Endodermal cell (in vitro differentiated cells): ENCODE data around the gene WASHC4. TPM values are rescaled to one million over a fixed set of nuclear protein-coding genes. Genes with fewer than 3 reads are reported as not detected.

ENCODE experiments used
- DNase-seq: peaks from one replicate; pipeline ENCODE4 v3.0.0-alpha.2; 2017
- H3K27ac ChIP-seq: 2 replicates; pipeline ENCODE4 v1.5.1; 2013; ENCODE audit warnings: mild to moderate bottlenecking, low read depth, low read length, moderate library complexity
- H3K27me3 ChIP-seq: 2 replicates; pipeline ENCODE4 v1.6.1; 2013; ENCODE audit warnings: mild to moderate bottlenecking, low read length, moderate library complexity; ENCODE audit not compliant: insufficient read depth, control insufficient read depth, poor library complexity, severe bottlenecking
- H3K36me3 ChIP-seq: 2 replicates; pipeline ENCODE4 v1.7.0; 2013; ENCODE audit warnings: mild to moderate bottlenecking, low read length, moderate library complexity; ENCODE audit not compliant: control insufficient read depth, insufficient read depth
- H3K4me1 ChIP-seq: one replicate; pipeline ENCODE4 v1.7.0; 2013; ENCODE audit warnings: low read length; ENCODE audit not compliant: control insufficient read depth, insufficient read depth
- H3K4me3 ChIP-seq: 2 replicates; pipeline ENCODE4 v1.5.1; 2013; ENCODE audit warnings: mild to moderate bottlenecking, low read length, moderate library complexity
- H3K9ac ChIP-seq: 2 replicates; pipeline ENCODE4 v1.6.1; 2013; ENCODE audit warnings: mild to moderate bottlenecking, low read length, moderate library complexity; ENCODE audit not compliant: poor library complexity, severe bottlenecking; ENCODE audit errors: extremely low read depth
- H3K9me3 ChIP-seq: 2 replicates; pipeline ENCODE4 v1.6.1; 2013; ENCODE audit warnings: mild to moderate bottlenecking, low read length, moderate library complexity; ENCODE audit not compliant: control insufficient read depth
- H3K27ac Mint-ChIP-seq: 2 replicates; pipeline ENCODE4 v1.8.0; 2020; ENCODE audit warnings: mixed read lengths
- H3K27me3 Mint-ChIP-seq: 2 replicates; pipeline ENCODE4 v1.8.0; 2021; ENCODE audit warnings: mild to moderate bottlenecking, mixed read lengths; ENCODE audit not compliant: insufficient read depth
- H3K36me3 Mint-ChIP-seq: 2 replicates; pipeline ENCODE4 v1.8.0; 2020; ENCODE audit warnings: low read depth, mixed read lengths
- H3K4me1 Mint-ChIP-seq: 2 replicates; pipeline ENCODE4 v1.8.0; 2020; ENCODE audit warnings: mixed read lengths
- H3K4me3 Mint-ChIP-seq: 2 replicates; pipeline ENCODE4 v1.8.0; 2020; ENCODE audit warnings: mild to moderate bottlenecking, moderate library complexity, mixed read lengths
- H3K9me3 Mint-ChIP-seq: 2 replicates; pipeline ENCODE4 v1.8.0; 2020; ENCODE audit warnings: mild to moderate bottlenecking, mixed read lengths
- WGBS, 2 experiments: methylation state at CpG; one replicate each; pipeline versions ENCODE4 v1.1.5 to v1.1.7; 2013; ENCODE audit warnings: missing lambda C conversion rate in 2 of 2, mixed read lengths in 1 of 2; ENCODE audit not compliant: insufficient coverage in 1 of 2, insufficient read length in 1 of 2; 5-methylcytosine and 5-hydroxymethylcytosine counted together
- total RNA-seq, 2 donors: library from RNA; stranded (reverse); fragmentation: NEBNext Ultra II Directional in 1 of 2; extraction: Animal tissue kit (Norgen Biotek cat#: 25700) in 1 of 2; gene quantifications; 2 replicates in 1 of 2; 3 replicates in 1 of 2; pipeline ENCODE4 v1.2.1, GENCODE V29; 2021
- TF ChIP-seq, protein P1 (sequence below): fragments of 200-600 bp; sonication (generic); conservative IDR thresholded peaks from 2 replicates; pipeline ENCODE4 v1.5.0; 2021; ENCODE audit warnings: antibody characterized with exemption, mild to moderate bottlenecking

Gene WASHC4
- total RNA-seq, 2 donors from 2014 or later: 39.7 to 40.6 TPM

DNA sequence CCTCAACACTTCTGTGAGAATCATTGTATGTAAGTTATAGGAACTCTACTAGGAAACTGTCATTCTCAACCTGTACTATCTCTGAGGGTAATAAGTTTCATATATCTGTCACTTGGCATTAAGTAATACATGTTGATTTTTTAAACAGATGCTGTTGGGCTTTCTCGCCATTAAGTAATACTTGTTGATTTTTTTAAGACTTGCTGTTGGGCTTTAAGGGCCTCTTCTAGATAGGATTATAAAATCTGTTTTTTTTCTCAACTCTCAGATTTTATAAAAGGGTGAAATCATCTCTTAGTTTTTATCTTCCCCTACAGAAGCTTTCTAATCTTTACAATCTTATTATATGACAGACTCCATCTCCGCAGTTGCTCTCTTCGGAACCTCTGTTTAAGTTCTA, 5.6 kb downstream of the WASHC4 start:
- Histone ChIP-seq H3K36me3 (peaks cover 61% of the 10 kb centered on the region), H3K4me3 (no peak overlapping the region), H3K27ac (no peak overlapping the region), H3K9ac (no peak overlapping the region), H3K4me1 (peaks cover 4% of the 10 kb centered on the region), H3K9me3 (no peaks in the 10 kb centered on the region), H3K27me3 (no peaks in the 10 kb centered on the region)
- TF ChIP-seq, protein P1, sequence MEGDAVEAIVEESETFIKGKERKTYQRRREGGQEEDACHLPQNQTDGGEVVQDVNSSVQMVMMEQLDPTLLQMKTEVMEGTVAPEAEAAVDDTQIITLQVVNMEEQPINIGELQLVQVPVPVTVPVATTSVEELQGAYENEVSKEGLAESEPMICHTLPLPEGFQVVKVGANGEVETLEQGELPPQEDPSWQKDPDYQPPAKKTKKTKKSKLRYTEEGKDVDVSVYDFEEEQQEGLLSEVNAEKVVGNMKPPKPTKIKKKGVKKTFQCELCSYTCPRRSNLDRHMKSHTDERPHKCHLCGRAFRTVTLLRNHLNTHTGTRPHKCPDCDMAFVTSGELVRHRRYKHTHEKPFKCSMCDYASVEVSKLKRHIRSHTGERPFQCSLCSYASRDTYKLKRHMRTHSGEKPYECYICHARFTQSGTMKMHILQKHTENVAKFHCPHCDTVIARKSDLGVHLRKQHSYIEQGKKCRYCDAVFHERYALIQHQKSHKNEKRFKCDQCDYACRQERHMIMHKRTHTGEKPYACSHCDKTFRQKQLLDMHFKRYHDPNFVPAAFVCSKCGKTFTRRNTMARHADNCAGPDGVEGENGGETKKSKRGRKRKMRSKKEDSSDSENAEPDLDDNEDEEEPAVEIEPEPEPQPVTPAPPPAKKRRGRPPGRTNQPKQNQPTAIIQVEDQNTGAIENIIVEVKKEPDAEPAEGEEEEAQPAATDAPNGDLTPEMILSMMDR: no peak
- peaks cover 19% of the 10 kb centered on the region for H3K4me1 Mint-ChIP-seq
- no peaks in the 10 kb centered on the region for H3K27me3 Mint-ChIP-seq
- H3K4me3 Mint-ChIP-seq: no peak overlapping the region
- H3K9me3 Mint-ChIP-seq: no peaks in the 10 kb centered on the region
- H3K36me3 Mint-ChIP-seq: peaks cover 41% of the 10 kb centered on the region
- DNase-seq: no peak
- no peak overlapping the region for H3K27ac Mint-ChIP-seq
- 100% methylated on average over 1 of the region's 3 CpGs; no CpG with 5 or more reads in 1 of the 2 experiments for WGBS, 2 experiments

GRCh38 chr12:105116969-105117368, 9.4 kb downstream of the WASHC4 start:
- H3K4me1 Mint-ChIP-seq: no peaks in the 10 kb centered on the region
- H3K9me3 Mint-ChIP-seq: no peaks in the 10 kb centered on the region
- H3K36me3 Mint-ChIP-seq: peaks cover 66% of the 10 kb centered on the region
- no peaks in the 10 kb centered on the region for H3K4me1 ChIP-seq
- H3K9me3 ChIP-seq: no peaks in the 10 kb centered on the region
- WGBS, 2 experiments: 100% methylated on average over 1 of the region's 1 CpG
- H3K27me3 ChIP-seq: no peaks in the 10 kb centered on the region
- H3K36me3 ChIP-seq: peaks cover 86% of the 10 kb centered on the region
- no peak for DNase-seq
- H3K9ac ChIP-seq: no peak overlapping the region
- TF ChIP-seq, protein P1: no peak
- no peak overlapping the region for H3K27ac ChIP-seq
- H3K4me3 ChIP-seq: no peak overlapping the region
- H3K4me3 Mint-ChIP-seq: no peak overlapping the region
- H3K27me3 Mint-ChIP-seq: no peaks in the 10 kb centered on the region
- no peak overlapping the region for H3K27ac Mint-ChIP-seq

GRCh38 chr12:105120551-105120950, 13.0 kb downstream of the WASHC4 start:
- TF ChIP-seq, protein P1: no peak
- no peak overlapping the region for H3K27ac Mint-ChIP-seq
- H3K27me3 ChIP-seq: no peaks in the 10 kb centered on the region
- no peak overlapping the region for H3K27ac ChIP-seq
- H3K4me1 ChIP-seq: no peaks in the 10 kb centered on the region
- no peak overlapping the region for H3K4me3 Mint-ChIP-seq
- H3K9ac ChIP-seq: no peak overlapping the region
- H3K9me3 ChIP-seq: no peaks in the 10 kb centered on the region
- H3K36me3 ChIP-seq: peaks cover 82% of the 10 kb centered on the region
- no peak for DNase-seq
- H3K27me3 Mint-ChIP-seq: no peaks in the 10 kb centered on the region
- peaks cover 70% of the 10 kb centered on the region for H3K36me3 Mint-ChIP-seq
- H3K9me3 Mint-ChIP-seq: no peaks in the 10 kb centered on the region
- no peak overlapping the region for H3K4me3 ChIP-seq
- 50 to 100% methylated on average over 1 to 2 of the region's 2 CpGs for WGBS, 2 experiments
- H3K4me1 Mint-ChIP-seq: no peaks in the 10 kb centered on the region
